GM23248 (cell line): ENCODE data around the gene TATDN3.
"Not testable (repeated sequence)": the region's sequence is repeated elsewhere in the genome, so short reads cannot be mapped to it uniquely, and the experiment has no call there.

Experiments
- EZH2 ChIP-seq: fragments of 200-600 bp; sonication (generic); IDR thresholded peaks from 2 replicates; pipeline ENCODE4 v1.6.1; 2018; ENCODE audit warnings: antibody characterized with exemption, mild to moderate bottlenecking; ENCODE audit not compliant: insufficient read depth, poor library complexity, severe bottlenecking
- EZH2phosphoT487 ChIP-seq: fragments of 200-600 bp; sonication (generic); IDR thresholded peaks from 2 replicates; pipeline ENCODE4 v1.6.1; 2018; ENCODE audit warnings: antibody characterized with exemption, moderate library complexity, mild to moderate bottlenecking, low read depth; ENCODE audit not compliant: insufficient read depth

GRCh38 chr1:212764718-212765281, 26.9 kb upstream of the TATDN3 start:
- TF ChIP-seq EZH2, EZH2phosphoT487: not testable (repeated sequence)
